Activated naive CD4-positive, alpha-beta T cell (primary cell): ENCODE measurements around the gene CCL14.
"Not testable (repeated sequence)": the region's sequence is repeated elsewhere in the genome, so short reads cannot be mapped to it uniquely, and the experiment has no call there.

ENCODE experiments used
- DNase-seq, 4 experiments: peaks; one replicate each; lab custom pipeline; 2025; lab: John Stamatoyannopoulos, UW

CCL14 gene

GRCh38 chr17:35942588-35943186 lies 43.8 kb downstream of the CCL14 start:
- no peak for DNase-seq

DNA sequence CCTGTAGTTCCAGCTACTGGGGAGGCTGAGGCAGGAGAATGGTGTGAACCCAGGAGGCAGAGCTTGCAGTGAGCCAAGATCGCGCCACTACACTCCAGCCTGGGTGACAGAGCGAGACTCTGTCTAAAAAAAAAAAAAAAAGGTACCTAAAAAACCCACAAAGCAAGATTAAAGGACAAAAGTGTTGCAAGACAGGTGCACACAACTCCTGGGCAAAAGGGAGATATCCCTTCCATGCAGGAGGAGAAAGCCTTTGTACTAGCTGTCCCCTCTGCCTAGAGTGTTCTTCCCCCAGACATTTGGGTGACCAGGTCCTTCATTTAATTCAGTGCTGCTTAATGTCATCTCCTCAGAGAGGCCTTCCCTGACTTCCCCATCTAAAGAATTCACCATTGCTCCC lies 48.0 kb downstream of the CCL14 start:
- DNase-seq = not testable (repeated sequence)

GRCh38 chr17:35936063-35936462 lies 50.5 kb downstream of the CCL14 start:
- DNase-seq = no peak

DNA sequence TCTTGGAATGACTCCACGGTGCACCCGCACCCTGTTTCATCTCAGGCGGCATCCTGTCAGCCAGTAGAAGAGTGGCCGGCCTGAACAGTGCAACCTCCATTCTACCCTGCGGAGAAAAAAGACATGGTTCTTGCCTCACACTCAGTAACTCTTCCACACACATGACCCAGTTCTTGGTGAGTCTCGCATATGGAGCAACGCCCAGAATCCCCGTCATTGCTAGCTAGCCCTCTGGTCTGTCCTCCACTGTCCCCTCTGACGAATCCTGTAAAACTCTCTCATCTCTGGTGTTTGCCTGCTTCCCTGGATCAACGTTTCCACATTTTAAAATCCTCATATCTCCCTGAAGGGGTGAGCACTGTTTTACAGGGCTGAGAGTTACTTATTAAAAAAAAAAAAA lies 51.8 kb downstream of the CCL14 start:
- DNase-seq = no peak
